Neutrophil (primary cell): ENCODE data around the gene POLR3E.
"Not testable (repeated sequence)": the region's sequence is repeated elsewhere in the genome, so short reads cannot be mapped to it uniquely, and the experiment has no call there.

Source experiments
- H3K27ac ChIP-seq: fragments of 200-600 bp; sonication (generic); 2 replicates; pipeline ENCODE4 v1.5.1; 2016; ENCODE audit warnings: mild to moderate bottlenecking, moderate library complexity
- H3K27me3 ChIP-seq: fragments of 200-600 bp; sonication (generic); 2 replicates; pipeline ENCODE4 v1.6.0; 2016; ENCODE audit warnings: mild to moderate bottlenecking
- H3K36me3 ChIP-seq: fragments of 200-600 bp; sonication (generic); 2 replicates; pipeline ENCODE4 v1.5.1; 2017
- H3K4me1 ChIP-seq, 2 experiments: fragments of 200-600 bp in 1 of 2; sonication (generic) in 1 of 2; 1 replicate in 1 of 2; 2 replicates in 1 of 2; pipeline versions ENCODE4 v1.5.1 to v1.6.1; 2013 to 2016; ENCODE audit warnings: low read depth in 1 of 2, low read length in 1 of 2, mild to moderate bottlenecking in 1 of 2, moderate library complexity in 1 of 2; ENCODE audit not compliant: control insufficient read depth in 1 of 2, insufficient read depth in 1 of 2
- H3K4me3 ChIP-seq, 2 experiments: fragments of 200-600 bp in 1 of 2; sonication (generic) in 1 of 2; 1 replicate in 1 of 2; 2 replicates in 1 of 2; pipeline ENCODE4 v1.5.1; 2013 to 2016; ENCODE audit warnings: low read depth in 1 of 2, low read length in 1 of 2, mild to moderate bottlenecking in 1 of 2, moderate library complexity in 1 of 2
- H3K9me3 ChIP-seq: fragments of 200-600 bp; sonication (generic); 2 replicates; pipeline ENCODE4 v1.5.1; 2016
- TF ChIP-seq, protein P1 (sequence below): fragments of 200-600 bp; sonication (generic); IDR thresholded peaks from 2 replicates; pipeline ENCODE4 v1.5.1; 2016; ENCODE audit warnings: antibody characterized with exemption

Gene POLR3E

DNA sequence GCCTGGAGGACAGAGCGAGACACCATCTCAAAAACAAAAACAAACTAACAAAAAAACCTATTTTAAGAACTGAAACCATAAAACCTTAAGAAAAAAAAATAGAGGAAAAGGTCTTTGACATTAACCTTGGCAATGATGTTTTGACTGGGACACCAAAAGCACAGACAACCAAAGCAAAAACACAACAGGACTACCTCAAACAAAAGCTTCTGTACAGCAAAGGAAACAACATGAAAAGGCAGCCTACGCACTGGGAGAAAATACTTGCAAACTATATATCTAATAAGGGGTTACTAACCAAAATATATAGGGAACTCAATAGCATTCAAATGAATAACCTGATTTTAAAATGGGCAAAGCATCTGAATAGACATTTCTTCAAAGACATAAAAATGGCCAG, 44.9 kb downstream of the POLR3E start:
- peaks cover 9% of the 10 kb centered on the region for H3K36me3 ChIP-seq
- H3K4me3 ChIP-seq = no peak overlapping the region
- no peaks in the 10 kb centered on the region for H3K27me3 ChIP-seq
- H3K4me1 ChIP-seq = no peaks in the 10 kb centered on the region
- TF ChIP-seq, protein P1, sequence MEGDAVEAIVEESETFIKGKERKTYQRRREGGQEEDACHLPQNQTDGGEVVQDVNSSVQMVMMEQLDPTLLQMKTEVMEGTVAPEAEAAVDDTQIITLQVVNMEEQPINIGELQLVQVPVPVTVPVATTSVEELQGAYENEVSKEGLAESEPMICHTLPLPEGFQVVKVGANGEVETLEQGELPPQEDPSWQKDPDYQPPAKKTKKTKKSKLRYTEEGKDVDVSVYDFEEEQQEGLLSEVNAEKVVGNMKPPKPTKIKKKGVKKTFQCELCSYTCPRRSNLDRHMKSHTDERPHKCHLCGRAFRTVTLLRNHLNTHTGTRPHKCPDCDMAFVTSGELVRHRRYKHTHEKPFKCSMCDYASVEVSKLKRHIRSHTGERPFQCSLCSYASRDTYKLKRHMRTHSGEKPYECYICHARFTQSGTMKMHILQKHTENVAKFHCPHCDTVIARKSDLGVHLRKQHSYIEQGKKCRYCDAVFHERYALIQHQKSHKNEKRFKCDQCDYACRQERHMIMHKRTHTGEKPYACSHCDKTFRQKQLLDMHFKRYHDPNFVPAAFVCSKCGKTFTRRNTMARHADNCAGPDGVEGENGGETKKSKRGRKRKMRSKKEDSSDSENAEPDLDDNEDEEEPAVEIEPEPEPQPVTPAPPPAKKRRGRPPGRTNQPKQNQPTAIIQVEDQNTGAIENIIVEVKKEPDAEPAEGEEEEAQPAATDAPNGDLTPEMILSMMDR = no peak
- no peaks in the 10 kb centered on the region for H3K9me3 ChIP-seq
- no peak overlapping the region for H3K27ac ChIP-seq

DNA sequence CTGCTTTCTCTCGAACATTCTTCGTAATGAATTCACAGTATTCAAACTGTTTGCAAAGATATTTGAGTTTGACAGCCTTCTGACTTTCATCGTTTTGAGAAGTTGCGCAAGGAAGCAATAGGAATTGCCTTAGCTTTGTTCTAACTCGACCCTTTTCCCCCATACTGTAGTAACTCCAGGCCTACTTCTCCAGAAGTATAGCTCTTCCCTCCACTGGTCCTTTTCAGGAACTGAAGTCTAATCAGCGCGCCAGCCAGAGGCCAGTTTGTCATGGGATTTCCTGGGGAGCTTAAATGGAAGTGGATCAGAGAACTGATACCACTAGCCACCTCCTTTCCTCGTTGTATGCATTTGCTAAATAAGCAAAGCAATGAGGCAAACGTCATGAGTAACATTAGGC, 49.3 kb downstream of the POLR3E start:
- peaks cover 36% of the 10 kb centered on the region for H3K36me3 ChIP-seq
- H3K27me3 ChIP-seq = no peaks in the 10 kb centered on the region
- H3K27ac ChIP-seq = no peak overlapping the region

DNA sequence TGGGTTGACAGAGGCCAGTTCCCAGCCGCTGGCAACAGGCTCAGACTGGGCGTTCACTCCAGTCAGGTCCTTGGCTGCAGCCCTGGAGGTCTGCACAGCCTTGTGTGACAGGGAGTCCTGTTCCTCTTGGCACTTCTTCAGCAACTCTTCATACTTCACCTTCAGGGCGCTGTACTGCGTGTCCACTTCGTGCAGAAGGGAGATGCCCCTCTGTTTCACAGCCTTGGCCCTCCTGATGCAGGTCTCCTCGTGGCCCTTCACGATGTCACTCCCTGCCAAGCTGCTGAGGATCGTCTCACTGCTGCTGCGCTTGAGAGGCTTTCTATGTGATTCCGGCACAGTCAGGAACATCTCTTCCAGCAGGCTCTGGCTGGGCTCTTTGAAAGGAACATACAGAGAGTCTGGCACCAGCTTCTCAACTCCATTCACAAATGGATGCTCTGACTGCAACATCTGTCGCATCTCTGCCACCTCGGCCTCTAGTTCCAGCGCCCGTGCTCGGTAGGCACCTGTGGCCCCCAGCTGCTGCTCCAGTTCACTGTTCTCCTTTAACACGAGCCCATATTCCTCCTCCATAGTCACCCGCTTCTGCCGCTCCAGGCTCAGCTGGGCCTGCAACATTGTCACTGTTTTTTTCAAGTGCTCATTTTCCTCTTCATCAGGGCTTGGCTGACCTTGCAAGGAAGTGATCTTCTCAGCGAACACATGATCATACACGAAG, 50.1 kb downstream of the POLR3E start:
- Histone ChIP-seq H3K27me3 (no peaks in the 10 kb centered on the region), H3K4me3 (no peak overlapping the region), H3K36me3 (peaks cover 36% of the 10 kb centered on the region), H3K27ac (no peak overlapping the region), H3K9me3 (no peaks in the 10 kb centered on the region), H3K4me1 (no peaks in the 10 kb centered on the region)
- TF ChIP-seq, protein P1 = no peak

More for the DNA sequence above, 49.3 kb downstream of the POLR3E start:
- H3K9me3 ChIP-seq = no peaks in the 10 kb centered on the region
- TF ChIP-seq, protein P1 = no peak
- no peaks in the 10 kb centered on the region for H3K4me1 ChIP-seq
- no peak overlapping the region for H3K4me3 ChIP-seq

DNA sequence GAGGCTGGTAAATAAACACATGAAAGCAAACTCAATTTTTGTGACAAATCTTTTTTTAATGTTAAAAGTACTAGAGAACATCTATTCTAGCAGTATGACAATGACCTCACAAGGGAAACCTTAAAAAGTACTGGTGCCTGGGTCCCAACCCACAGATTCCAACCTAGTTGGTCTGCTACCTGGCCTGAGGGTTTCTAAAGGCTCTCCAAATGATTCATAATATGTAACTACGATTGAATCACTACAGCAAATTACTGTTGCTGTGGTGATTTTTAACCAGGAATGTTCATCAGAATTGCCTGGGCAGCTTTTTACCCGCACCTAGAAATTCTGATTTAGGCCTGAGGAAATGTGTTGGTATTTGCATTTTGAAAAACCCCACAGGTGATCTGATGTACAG, 51.1 kb downstream of the POLR3E start:
- Histone ChIP-seq H3K9me3 (no peaks in the 10 kb centered on the region), H3K4me3 (no peak overlapping the region), H3K4me1 (peaks cover 3% of the 10 kb centered on the region in 2 experiments), H3K27me3 (no peaks in the 10 kb centered on the region), H3K36me3 (peaks cover 36% of the 10 kb centered on the region), H3K27ac (no peak overlapping the region)
- TF ChIP-seq, protein P1 = no peak

DNA sequence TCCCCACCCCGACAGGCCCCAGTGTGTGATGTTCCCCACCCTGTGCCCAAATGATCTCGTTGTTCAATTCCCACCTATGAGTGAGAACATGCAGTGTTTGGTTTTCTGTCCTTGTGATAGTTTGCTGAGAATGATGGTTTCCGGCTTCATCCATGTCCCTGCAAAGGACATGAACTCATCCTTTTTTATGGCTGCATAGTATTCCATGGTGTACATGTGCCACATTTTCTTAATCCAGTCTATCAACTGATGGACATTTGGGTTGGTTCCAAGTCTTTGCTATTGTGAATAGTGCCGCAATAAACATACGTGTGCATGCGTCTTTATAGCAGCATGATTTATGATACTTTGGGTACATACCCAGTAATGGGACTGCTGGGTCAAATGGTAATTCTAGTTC, 53.8 kb downstream of the POLR3E start:
- not testable (repeated sequence) for H3K4me3 ChIP-seq, H3K9me3 ChIP-seq, H3K27ac ChIP-seq, H3K27me3 ChIP-seq
- Histone ChIP-seq H3K36me3 (peaks cover 36% of the 10 kb centered on the region), H3K4me1 (peaks cover 8 to 12% of the 10 kb centered on the region in 2 experiments)

DNA sequence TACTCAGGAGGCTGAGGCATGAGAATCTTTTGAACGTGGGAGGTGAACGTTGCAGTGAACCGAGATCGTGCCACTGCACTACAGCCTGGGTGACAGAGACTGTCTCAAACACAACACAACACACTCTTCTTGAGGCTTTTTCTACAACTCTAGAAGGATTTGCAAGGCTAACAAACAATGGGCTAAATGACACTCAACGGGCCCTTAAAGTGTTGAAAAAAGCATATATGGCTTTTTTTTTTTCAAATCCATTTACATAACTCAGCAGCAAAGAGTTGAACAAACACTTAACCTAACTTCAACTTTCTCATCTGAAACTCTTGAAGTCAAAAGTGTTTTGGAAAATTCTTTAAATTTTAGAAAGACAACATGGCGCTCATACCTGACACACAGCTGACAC, 54.9 kb downstream of the POLR3E start:
- TF ChIP-seq, protein P1 = no peak
- H3K27ac ChIP-seq = no peak overlapping the region
- H3K9me3 ChIP-seq = no peaks in the 10 kb centered on the region
- peaks cover 27% of the 10 kb centered on the region for H3K36me3 ChIP-seq
- no peak overlapping the region for H3K4me3 ChIP-seq
- H3K27me3 ChIP-seq = no peaks in the 10 kb centered on the region
- peaks cover 8 to 12% of the 10 kb centered on the region in 2 experiments for H3K4me1 ChIP-seq
